Pons (tissue), 1 donor: ENCODE measurements around the gene ANAPC5.
A peak's percentile ranks its signal among the peaks of the same experiment; 100 is the strongest.
"Not testable (repeated sequence)": the region's sequence is repeated elsewhere in the genome, so short reads cannot be mapped to it uniquely, and the experiment has no call there.

ENCODE experiments used
- DNase-seq: peaks from one replicate; pipeline ENCODE4 v3.0.0-alpha.2; 2016; ENCODE audit warnings: low spot score

ANAPC5 gene

DNA sequence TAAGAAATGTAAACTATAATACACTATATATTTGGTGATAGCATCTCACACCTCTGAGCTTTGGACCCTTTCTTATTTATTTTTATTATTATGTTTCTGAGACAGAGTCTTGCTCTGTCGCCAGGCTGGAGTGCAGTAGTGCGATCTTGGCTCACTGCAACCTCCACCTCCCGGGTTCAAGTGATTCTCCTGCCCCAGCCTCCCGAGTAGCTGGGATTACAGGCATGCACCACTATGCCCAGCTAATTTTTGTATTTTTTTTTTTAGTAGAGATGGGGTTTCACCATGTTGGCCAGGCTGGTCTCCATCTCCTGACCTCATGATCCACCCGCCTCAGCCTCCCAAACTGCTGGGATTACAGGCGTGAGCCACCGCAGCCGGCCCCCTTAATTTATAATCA, 44.8 kb downstream of the ANAPC5 start:
- not testable (repeated sequence) for DNase-seq

DNA sequence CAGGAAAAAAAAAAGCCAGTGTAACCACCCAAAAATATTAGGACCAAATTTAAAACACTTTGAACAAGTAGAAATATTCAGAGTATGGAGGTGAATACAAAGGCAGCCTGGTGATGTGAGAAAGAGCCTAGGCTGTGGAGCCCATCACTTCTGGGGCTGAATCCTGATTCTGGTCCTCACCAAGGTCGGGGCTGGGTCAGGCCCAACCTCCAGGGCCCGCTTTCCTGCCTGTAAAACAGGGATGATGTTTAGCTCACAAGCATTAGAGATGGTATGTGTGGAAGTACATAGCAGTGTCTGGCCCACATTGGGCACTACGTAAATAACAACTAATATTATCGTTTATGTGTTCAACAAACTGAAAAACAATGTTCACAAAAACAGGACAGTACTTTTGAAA, 47.9 kb downstream of the ANAPC5 start:
- DNase-seq: no peak

DNA sequence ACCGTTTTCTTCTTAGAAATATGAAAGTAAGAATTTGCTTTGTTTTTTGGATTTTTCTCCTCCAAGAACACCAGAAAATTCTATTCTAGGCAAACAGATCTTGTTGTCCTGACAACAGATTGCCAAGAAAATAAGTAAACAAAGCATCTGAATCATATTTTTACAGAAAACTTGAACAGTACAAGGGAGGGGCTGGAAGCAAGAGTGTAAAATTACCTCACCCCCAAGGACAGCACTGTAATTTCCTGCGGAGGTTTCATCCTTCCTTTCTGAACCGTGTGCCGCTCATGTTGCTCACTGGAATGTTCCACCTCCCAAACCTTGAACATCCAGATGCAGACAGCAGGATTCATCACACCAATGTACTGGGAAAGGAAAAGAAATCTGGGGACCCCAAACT, 50.3 kb downstream of the ANAPC5 start:
- no peak for DNase-seq

DNA sequence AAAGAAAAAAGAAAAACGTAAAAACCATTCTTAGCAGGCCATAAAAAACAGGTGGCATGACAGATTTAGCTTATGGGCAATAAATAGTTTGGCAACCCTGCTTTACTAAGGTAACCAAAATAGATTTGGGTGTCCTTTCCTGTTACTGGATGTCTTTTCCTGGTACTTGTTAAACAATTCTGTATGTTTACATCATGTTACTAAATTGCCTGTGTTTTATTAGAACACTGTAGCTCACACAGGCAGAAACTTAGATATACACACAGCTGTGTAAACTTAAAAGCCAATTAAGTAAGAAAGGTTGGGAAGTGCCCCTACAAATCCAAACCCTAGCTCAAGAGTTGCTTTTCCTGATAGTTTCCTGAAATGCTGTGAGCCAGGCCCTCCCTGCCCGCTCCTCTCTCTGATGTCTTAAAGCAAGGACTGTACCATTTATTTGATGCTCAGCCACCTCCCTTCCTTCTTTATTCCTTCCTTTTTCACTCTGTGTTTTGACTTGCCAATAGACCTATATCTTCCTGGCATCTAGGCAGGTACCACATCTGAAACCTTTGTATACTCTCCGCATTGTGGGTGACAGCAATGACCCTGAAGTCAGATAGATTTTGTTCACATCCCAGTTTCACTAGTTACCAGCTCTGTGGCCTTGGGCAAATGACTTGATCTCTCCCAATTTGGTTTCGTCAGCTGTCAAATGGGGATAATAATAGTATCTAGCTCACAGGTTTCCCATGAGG, 52.0 kb downstream of the ANAPC5 start:
- DNase-seq: no peak

DNA sequence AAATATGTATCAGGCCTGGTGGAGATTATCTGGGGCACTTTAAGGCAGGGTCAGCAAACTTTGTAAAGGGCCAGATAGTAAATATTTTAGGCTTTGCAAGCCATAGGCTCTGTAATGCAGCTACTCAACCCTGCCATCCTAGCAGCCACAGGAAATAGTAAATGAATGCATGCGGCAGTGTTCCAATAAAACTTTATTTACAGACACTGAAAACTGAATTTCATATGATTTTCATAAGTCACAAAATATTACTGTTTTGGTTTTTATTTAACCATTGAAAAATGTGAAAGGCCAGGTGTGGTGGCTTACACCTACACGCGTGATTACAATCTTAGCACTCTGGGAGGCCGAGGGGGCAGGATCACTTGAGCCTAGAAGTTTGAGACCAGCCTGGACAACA, 52.5 kb downstream of the ANAPC5 start:
- DNase-seq: no peak

DNA sequence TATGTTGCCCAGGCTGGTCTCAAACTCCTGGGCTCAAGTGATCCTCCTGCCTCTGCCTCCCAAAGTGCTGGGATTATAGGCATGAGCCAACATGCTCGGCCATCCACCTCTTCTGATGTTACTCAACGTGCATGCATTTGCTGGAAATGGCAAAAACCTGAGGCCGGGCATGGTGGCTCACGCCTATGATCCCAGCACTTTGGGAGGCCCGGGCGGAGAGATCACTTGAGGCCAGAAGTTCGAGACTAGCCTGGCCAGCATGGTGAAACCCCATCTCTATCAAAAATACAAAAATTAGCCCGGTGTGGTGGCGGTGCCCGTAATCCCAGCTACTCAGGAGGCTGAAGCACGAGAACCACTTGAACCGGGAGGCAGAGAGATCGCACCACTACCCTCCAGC, 53.8 kb downstream of the ANAPC5 start:
- DNase-seq: not testable (repeated sequence)

DNA sequence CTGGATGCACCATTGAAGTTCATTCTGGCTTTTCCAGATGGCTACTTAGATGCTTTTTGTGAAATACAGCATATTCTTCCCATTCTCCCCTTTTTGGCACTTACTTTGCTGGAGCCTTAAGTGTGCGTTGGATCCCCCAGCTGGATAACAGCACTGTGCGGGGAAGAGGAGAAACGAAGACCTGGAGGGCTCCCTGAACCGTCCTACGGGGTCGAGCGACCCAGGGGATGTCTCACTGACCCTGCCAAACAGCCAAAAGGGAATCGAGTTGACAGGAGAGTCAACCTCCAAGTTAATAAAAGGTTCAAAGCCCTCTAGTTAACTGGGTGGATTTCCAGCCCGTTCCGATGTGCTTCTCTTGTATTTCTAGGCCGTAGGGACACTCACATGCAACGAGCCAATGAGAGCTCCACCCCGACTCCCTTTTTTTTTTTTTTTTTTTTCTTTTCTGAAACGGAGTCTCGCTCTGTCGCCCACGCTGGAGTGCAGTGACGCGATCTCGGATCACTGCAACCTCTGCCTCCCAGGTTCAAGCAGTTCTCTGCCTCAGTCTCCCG, 54.7 kb downstream of the ANAPC5 start:
- DNase-seq: no peak

- peak; percentile 66 for DNase-seq
Measured at GRCh38 chr12:121296618-121297434, 55.4 kb downstream of the ANAPC5 start, which contains the start of gene CAMKK2. CAMKK2 (minus strand) TSS chr12:121296709; CDS start chr12:121274526, 22,183 bp downstream.

DNA sequence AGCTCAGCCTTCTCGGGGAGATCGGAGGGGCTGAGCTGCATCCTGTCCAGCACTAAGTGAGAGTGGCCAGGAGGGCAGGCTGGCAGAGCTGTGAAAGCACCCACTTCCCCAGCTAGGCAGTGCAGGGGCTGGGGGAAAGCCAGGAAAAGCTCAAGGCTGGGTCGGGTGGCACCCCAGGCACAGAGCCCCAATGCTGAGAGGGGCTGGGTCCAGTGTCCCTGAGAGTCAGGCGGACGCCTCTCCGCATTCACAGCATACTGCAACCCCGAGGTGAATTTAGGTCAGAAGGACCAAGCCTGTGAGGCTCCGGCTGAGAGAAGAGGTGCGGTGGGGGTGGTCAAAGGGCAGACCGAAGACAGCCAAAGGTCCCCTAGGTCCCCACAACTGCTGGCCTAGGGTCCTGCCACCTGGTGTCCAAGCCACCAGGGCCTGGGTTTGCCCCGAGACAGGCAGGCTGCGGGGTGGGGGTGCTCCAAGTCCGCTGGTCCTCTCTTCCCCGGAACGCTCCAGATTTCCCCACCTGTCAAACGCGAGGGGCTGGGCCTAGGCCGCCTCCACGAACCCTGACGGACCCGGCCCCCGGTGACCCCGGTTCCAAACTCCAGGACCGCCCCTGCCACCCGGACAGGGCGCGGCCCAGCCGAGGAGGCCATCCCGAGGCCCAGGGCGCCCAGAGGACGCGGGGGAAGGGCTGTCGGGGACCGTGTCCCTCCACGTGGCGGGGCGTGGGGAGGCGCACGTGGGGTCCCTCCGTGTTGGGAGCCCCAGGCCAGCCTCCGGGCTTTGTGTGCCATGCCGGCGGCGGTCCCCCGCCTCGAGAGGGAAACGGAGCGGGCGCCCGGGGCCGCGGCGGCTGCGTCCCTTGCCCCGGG, 56.2 kb downstream of the ANAPC5 start:
- DNase-seq: no peak

GRCh38 chr12:121295116-121295745, 57.0 kb downstream of the ANAPC5 start:
- DNase-seq: no peak

DNA sequence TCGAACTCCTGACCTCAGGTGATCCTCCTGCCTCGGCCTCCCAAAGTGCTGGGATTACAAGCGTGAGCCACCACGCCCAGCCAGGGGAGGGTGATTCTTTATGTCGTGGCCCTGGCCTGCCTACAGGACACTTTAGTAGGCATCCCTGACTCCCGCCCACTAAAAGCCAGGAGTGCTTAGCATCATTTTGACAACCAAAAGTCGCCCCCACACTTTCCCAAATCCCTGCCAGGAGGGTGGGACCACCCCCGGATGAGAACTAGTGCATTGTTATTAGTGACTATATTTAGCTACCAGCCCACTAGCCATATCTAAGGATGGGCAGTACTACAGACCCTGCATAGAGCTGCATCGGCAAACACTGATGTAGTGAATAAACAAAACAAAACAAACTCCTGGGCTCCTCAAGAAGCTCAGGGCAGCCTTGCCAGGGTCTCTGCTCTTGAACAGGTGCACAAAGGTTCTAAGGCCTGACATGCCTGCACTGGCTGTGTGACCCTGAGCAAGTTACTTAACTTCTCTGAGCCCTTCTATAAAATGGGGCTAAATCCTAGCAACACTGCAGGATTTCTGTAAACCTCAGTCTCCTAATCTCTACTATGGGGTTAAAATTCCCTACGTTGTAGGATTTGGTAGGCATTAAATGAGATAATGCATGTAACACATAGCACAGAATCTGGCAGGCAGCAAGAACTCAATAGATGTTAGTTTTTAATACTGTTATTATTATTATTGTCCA, 57.9 kb downstream of the ANAPC5 start:
- DNase-seq: no peak

DNA sequence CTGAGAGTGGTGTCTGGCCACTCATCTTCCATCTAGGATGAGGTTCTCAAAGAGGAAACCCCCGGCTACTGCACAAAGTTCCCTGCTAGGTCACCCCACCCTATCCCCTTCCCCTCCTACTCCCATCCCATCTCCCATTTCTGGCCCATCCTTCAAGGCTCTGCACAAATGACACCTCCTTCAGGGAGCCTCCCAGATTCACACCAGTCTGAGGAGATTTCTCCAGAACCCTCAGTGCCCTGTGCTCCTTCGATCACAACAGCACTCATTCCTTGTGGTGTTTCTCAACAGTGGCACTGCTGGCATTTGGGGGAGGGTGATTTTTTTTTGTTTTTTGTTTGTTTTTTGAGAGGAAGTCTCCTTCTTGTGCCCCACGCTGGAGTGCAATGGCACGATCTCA, 58.6 kb downstream of the ANAPC5 start:
- no peak for DNase-seq

- DNase-seq: no peak
Measured at GRCh38 chr12:121290410-121290809, 61.8 kb downstream of the ANAPC5 start.

DNA sequence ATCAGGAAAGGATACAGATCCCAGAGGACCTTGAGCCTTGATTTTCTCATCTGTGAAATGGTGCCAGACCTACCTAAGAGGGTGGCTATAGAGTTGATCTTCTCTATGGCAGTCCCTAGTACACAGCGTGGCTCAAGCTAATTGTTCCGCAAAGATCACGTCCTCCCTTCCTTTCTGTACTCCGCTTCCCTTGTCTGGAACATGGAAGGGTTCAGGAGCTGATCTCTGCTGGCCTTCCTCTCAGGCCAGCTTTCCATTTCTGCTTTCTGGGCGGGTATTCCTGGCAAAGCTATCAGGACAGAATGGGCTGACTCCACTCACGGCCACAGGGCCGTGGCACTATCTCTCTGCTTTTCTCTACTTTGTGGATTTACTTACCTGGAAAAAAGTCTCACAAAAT, 62.2 kb downstream of the ANAPC5 start:
- DNase-seq: no peak

DNA sequence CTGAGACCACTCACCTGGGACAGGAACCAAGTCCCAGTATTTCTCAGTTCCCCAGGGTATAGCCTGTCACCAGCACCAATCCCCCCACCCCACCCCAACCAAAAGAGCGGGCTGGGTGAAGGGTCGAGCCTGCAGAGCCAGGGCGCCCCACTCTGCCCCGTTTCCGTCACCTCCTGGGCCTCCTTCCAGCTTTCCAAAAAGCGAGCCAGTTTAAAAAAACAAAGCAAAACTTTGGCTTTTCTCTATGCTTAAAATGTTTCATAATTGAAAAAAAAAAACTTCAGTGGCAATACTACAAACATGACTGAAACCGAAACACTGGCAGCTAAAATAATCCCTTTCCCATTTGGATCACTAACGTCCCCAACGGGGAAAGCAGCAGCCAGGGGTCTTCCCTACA, 63.2 kb downstream of the ANAPC5 start:
- DNase-seq: no peak

GRCh38 chr12:121288158-121288845, 63.9 kb downstream of the ANAPC5 start:
- DNase-seq: no peak

DNA sequence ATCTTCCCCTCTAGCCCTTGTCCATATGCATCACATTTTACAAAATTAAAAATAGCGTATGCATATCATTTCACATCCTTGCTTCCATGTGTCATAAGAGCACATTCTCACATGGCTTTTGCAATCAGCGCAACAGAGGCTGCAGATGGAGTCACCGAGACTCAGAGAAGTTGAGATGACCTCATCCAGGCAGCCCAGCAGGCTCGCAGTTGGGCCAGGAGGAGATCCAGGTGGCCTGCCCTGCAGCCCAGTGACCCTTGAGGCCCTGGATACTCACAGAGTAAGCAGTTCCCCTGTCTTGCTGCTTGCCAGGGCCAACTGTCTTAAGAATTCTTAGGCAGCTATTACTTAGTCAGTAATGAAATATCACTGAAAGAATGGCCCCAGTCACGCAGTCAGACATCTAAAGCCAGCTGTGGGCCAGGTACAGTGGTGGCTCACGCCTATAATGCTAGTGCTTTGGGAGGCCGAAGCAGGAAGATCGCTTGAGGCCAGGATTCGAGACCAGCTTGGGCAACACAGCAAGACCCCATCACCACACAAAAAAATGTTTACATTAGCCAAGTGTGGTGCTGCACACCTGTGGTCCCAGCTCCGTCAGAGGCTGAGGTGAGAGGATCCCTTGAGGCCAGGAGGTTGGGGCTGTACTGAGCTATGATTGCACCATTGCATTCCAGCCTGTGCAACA, 64.8 kb downstream of the ANAPC5 start:
- no peak for DNase-seq

DNA sequence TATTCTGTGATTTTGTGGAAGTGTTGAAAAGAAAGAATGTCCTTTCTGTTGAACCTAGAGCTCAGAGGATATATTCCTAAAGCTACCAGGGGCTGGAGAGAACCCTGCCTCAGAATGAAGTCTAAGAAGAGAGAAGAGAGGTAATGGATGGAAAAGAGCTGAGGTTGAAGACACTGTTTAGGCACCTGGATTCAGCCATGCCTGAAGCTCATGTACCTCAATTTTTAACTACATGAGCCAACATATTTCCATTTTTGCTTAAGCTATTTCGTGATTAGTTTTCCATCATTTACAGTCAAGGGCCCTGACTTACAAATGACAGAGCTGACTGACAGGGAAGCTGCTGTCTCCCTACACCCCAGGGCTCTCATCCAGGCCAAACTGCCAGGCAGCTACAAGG, 66.4 kb downstream of the ANAPC5 start:
- DNase-seq: no peak

- DNase-seq: no peak
Measured at GRCh38 chr12:121284551-121285390, 67.4 kb downstream of the ANAPC5 start.
